Panc1 (cell line): Measurements from ENCODE around the gene TBC1D8B. TPM values are rescaled to one million over a fixed set of nuclear protein-coding genes. Genes with fewer than 3 reads are reported as not detected.

Experiments used
- ATAC-seq: fragments of 200-7000 bp; cut with Tn5 transposase; 2 replicates; pipeline ENCODE4 v1.9.1; 2020; ENCODE audit warnings: mild to moderate bottlenecking, moderate library complexity
- BruUV-seq: library from RNA; stranded (reverse); fragments of 400-500 nt; replicated peaks from 2 replicates; lab custom pipeline; 2021; lab: Mats Ljungman, UMichigan
- CTCF ChIA-PET: fragments of 300-600 bp; sonication (Branson Sonifier 250); formaldehyde crosslinking; loops from one replicate; lab custom pipeline; 2022; ENCODE audit warnings: antibody characterized with exemption; lab: Charles Lee
- POLR2A ChIA-PET: fragments of 300-600 bp; sonication (Branson Sonifier 250); formaldehyde crosslinking; loops from one replicate; lab custom pipeline; 2022; ENCODE audit warnings: antibody characterized with exemption; lab: Charles Lee
- DNase-seq: peaks from one replicate; pipeline ENCODE4 v3.0.0-alpha.2; 2010; ENCODE audit warnings: low read depth, low spot score
- H3K27ac ChIP-seq: 2 replicates; pipeline ENCODE4 v1.5.1; 2011; ENCODE audit warnings: mild to moderate bottlenecking, low read length, inconsistent platforms
- H3K27me3 ChIP-seq: fragments of 200-500 bp; sonication (Bioruptor generic); 2 replicates; pipeline ENCODE4 v1.6.0; 2014; ENCODE audit warnings: low read length, inconsistent platforms; ENCODE audit not compliant: control insufficient read depth, insufficient read depth
- H3K36me3 ChIP-seq: fragments of 200-500 bp; sonication (Bioruptor generic); 2 replicates; pipeline ENCODE4 v1.5.1; 2014; ENCODE audit warnings: inconsistent platforms, mild to moderate bottlenecking, low read length, moderate library complexity; ENCODE audit not compliant: control insufficient read depth, insufficient read depth
- H3K4me1 ChIP-seq: 2 replicates; pipeline ENCODE4 v1.5.1; 2011; ENCODE audit warnings: inconsistent platforms, mild to moderate bottlenecking, low read length, moderate library complexity; ENCODE audit not compliant: control insufficient read depth, insufficient read depth
- H3K4me3 ChIP-seq, 2 experiments: 2 replicates each; pipeline ENCODE4 v1.5.1; 2011 to 2012; ENCODE audit warnings: low read depth in 2 of 2, low read length in 2 of 2, mild to moderate bottlenecking in 2 of 2, inconsistent platforms in 1 of 2, moderate library complexity in 1 of 2
- H3K9me3 ChIP-seq: fragments of 200-500 bp; sonication (Bioruptor generic); 2 replicates; pipeline ENCODE4 v1.5.1; 2014; ENCODE audit warnings: low read depth, mild to moderate bottlenecking, inconsistent platforms, low read length, moderate library complexity; ENCODE audit not compliant: control insufficient read depth, insufficient read depth
- CTCF ChIP-seq: fragments of 450-650 bp; IDR thresholded peaks from 2 replicates; pipeline ENCODE4 v1.5.1; 2017; ENCODE audit warnings: mild to moderate bottlenecking
- POLR2AphosphoS5 ChIP-seq: IDR thresholded peaks from 2 replicates; pipeline ENCODE4 v1.6.1; 2012; ENCODE audit warnings: mild to moderate bottlenecking, low read depth, low read length, moderate library complexity
- REST ChIP-seq, 2 experiments: IDR thresholded peaks; 2 replicates each; pipeline ENCODE4 v1.6.1; 2011 to 2012; ENCODE audit warnings: low read depth in 2 of 2, control low read depth in 1 of 2, low read length in 1 of 2, mild to moderate bottlenecking in 1 of 2, moderate library complexity in 1 of 2; ENCODE audit not compliant: insufficient read depth in 1 of 2
- SIN3A ChIP-seq: IDR thresholded peaks from 2 replicates; pipeline ENCODE4 v1.6.1; 2012; ENCODE audit warnings: low read depth, mild to moderate bottlenecking, low read length, moderate library complexity, borderline replicate concordance; ENCODE audit not compliant: insufficient read depth
- TCF7L2 ChIP-seq: IDR thresholded peaks from 2 replicates; pipeline ENCODE4 v1.6.1; 2011; ENCODE audit warnings: mild to moderate bottlenecking, low read depth, low read length, inconsistent platforms
- in situ Hi-C: cut with HindIII; loops from 2 replicates; pipeline ENCODE4 v1.10.0; 2016; ENCODE audit warnings: low sequenced_read_pairs, low pct_unique_long_range_greater_than_20kb
- intact Hi-C: fragments of 100-400 bp; cut with micrococcal nuclease; formaldehyde crosslinking; loops from one replicate; pipeline ENCODE4 v1.10.0; 2022; ENCODE audit not compliant: unreplicated experiment
- total RNA-seq: library from RNA; stranded (reverse); gene quantifications from one replicate; pipeline ENCODE4 v1.2.1, GENCODE V29; 2021; ENCODE audit not compliant: unreplicated experiment

The TBC1D8B gene
- total RNA-seq, 1 experiment from 2014 or later = 8.9 TPM

- Histone ChIP-seq H3K4me1 (no peaks in the 10 kb centered on the region), H3K9me3 (no peaks in the 10 kb centered on the region), H3K27me3 (no peaks in the 10 kb centered on the region), H3K36me3 (no peaks in the 10 kb centered on the region; the same call in 1 of the 2 replicates), H3K27ac (no peak overlapping the region), H3K4me3 (no peak overlapping the region)
- no peak for DNase-seq
- no peak for ATAC-seq
- ChIA-PET CTCF (no interaction called here), POLR2A (no interaction called here)
- TF ChIP-seq CTCF = no peak
- no peak for TF ChIP-seq REST (IDR thresholded peaks at IDR 0.05; ENCODE audit: insufficient read depth in 1 of 2, low read depth in 2 of 2, low read length in 1 of 2)
- no peak for TF ChIP-seq SIN3A
- no peak for TF ChIP-seq TCF7L2
- no peak for TF ChIP-seq POLR2AphosphoS5
- no TSS peak for BruUV-seq
- intact Hi-C loops (no loop called here), in situ Hi-C loops (no loop called here)
Observed at GRCh38 chrX:106780264-106780663, 22.2 kb upstream of the TBC1D8B start.

GRCh38 chrX:106780664-106781377 is 21.7 kb upstream of the TBC1D8B start:
- Histone ChIP-seq H3K27ac (no peak overlapping the region), H3K4me3 (no peak overlapping the region), H3K27me3 (no peaks in the 10 kb centered on the region), H3K36me3 (no peaks in the 10 kb centered on the region; the same call in 1 of the 2 replicates), H3K4me1 (no peaks in the 10 kb centered on the region), H3K9me3 (no peaks in the 10 kb centered on the region)
- ChIA-PET POLR2A (no interaction called here), CTCF (no interaction called here)
- DNase-seq (no peak), ATAC-seq (no peak)
- in situ Hi-C loops = no loop called here
- no TSS peak for BruUV-seq
- TF ChIP-seq SIN3A = no peak
- intact Hi-C loops = no loop called here

- ATAC-seq (no peak), DNase-seq (no peak)
- H3K36me3 ChIP-seq = no peaks in the 10 kb centered on the region; the same call in 1 of the 2 replicates
- no peaks in the 10 kb centered on the region for H3K4me1 ChIP-seq
- BruUV-seq = no TSS peak
- CTCF ChIA-PET = no interaction called here
- POLR2A ChIA-PET = no interaction called here
- intact Hi-C loops = no loop called here
- in situ Hi-C loops = no loop called here
- H3K9me3 ChIP-seq = no peaks in the 10 kb centered on the region
- no peaks in the 10 kb centered on the region for H3K27me3 ChIP-seq
- TF ChIP-seq REST (IDR thresholded peaks at IDR 0.05; ENCODE audit: insufficient read depth in 1 of 2, low read depth in 2 of 2, low read length in 1 of 2) = no peak
- TF ChIP-seq CTCF = no peak
- TF ChIP-seq SIN3A = no peak
- TF ChIP-seq POLR2AphosphoS5 = no peak
- TF ChIP-seq TCF7L2 = no peak
- H3K4me3 ChIP-seq = no peak overlapping the region
- no peak overlapping the region for H3K27ac ChIP-seq
Observed at GRCh38 chrX:106783716-106784115, 18.8 kb upstream of the TBC1D8B start.
